Measurements from ENCODE around the gene DGKG.

Gene DGKG

DNA sequence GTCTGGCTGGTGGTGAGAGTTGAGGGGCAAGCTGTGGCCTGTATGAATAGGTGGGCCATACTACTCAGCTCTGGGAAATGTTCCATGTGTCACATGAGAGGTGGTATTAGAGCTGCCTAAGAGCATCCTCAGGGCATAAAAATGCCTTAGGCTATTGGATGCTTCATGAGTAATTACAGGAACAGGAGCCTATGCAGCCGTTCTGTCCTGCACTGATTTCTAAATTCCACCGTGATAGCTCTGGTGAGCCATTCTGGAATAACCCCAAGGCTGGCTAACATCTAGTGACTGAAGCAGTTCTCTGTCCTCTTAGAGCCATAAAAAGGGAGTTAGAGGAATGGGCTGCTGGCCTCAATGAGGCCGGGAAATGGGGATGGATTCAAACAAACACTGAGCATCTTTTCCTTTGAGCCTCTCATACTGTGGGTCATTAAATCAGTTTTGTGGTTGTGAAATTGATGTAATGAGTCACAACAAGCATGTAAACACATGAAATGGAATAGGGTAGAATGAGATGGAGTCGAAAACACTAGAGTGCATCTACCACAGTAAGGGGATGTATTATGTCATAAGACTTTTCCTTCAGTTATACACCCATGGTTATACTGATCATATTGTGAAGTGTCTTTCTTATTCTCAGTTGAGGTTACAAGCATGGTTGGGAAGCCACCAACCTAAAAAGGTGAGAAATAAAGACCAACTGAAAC, 41.0 kb downstream of the DGKG start:
- Histone ChIP-seq H3K36me3 (ENCODE audit: control insufficient read depth in 1 of 2, insufficient read depth in 2 of 2, low read length in 2 of 2) (no peaks in the 10 kb centered on the region), H3K4me1 (ENCODE audit: control insufficient read depth in 1 of 2, insufficient read depth in 2 of 2, low read length in 2 of 2) (no peaks in the 10 kb centered on the region), H3K27me3 (ENCODE audit: control insufficient read depth in 1 of 2, insufficient read depth in 2 of 2, low read length in 2 of 2) (no peaks in the 10 kb centered on the region), H3K9ac (ENCODE audit: low read depth in 1 of 2, low read length in 2 of 2) (no peak overlapping the region), H3K4me3 (ENCODE audit: low read depth in 1 of 2, low read length in 2 of 2) (no peak overlapping the region), H3K9me3 (ENCODE audit: control insufficient read depth in 1 of 2, low read length in 2 of 2) (no peaks in the 10 kb centered on the region), H3K27ac (ENCODE audit: low read depth, low read length) (no peak overlapping the region)

DNA sequence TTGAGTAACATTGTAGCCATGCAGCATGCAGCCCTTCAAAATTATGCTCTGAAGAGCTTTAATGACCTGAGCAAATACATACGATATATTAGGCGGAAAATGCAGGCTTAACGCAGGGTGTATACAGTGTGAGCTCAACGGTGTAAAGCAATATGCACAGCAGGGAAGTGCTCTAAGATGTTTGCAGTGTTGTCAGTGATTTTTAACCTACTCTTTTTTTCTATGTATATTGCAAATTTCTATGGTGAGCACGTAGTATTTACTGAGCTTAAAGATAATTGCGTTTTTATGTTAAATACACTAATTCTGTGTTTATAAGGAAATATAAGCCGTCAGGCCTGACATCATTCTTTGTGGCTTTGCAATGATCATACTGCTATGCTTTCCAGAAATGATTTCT, 42.1 kb downstream of the DGKG start:
- no peaks in the 10 kb centered on the region for H3K36me3 ChIP-seq (ENCODE audit: control insufficient read depth in 1 of 2, insufficient read depth in 2 of 2, low read length in 2 of 2)
- no peak overlapping the region for H3K9ac ChIP-seq (ENCODE audit: low read depth in 1 of 2, low read length in 2 of 2)
- no peak overlapping the region for H3K4me3 ChIP-seq (ENCODE audit: low read depth in 1 of 2, low read length in 2 of 2)
- H3K4me1 ChIP-seq (ENCODE audit: control insufficient read depth in 1 of 2, insufficient read depth in 2 of 2, low read length in 2 of 2), result no peaks in the 10 kb centered on the region
- no peak overlapping the region for H3K27ac ChIP-seq (ENCODE audit: low read depth, low read length)
- no peaks in the 10 kb centered on the region for H3K27me3 ChIP-seq (ENCODE audit: control insufficient read depth in 1 of 2, insufficient read depth in 2 of 2, low read length in 2 of 2)
- no peaks in the 10 kb centered on the region for H3K9me3 ChIP-seq (ENCODE audit: control insufficient read depth in 1 of 2, low read length in 2 of 2)

DNA sequence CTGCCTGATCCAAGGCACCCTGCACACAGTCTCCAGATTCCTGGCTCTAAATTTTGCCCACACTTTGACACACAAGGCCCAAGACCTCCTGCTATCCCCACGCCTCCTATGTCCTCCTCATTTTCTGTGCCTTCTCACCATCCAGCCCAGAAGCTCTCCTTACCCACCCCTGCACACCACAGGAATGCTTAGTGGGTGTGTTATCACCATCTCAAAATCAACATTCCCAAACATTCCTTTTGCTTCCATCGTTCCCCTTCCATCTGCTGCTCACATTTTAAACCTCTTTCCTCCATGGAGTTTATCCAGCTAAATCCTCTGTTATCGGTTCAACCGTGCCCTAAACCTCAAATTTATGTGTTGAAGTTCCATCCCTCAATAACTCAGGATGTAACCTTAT, 43.9 kb downstream of the DGKG start:
- Histone ChIP-seq H3K9me3 (ENCODE audit: control insufficient read depth in 1 of 2, low read length in 2 of 2) (no peaks in the 10 kb centered on the region), H3K27ac (ENCODE audit: low read depth, low read length) (no peak overlapping the region), H3K9ac (ENCODE audit: low read depth in 1 of 2, low read length in 2 of 2) (no peak overlapping the region), H3K4me3 (ENCODE audit: low read depth in 1 of 2, low read length in 2 of 2) (no peak overlapping the region), H3K4me1 (ENCODE audit: control insufficient read depth in 1 of 2, insufficient read depth in 2 of 2, low read length in 2 of 2) (no peaks in the 10 kb centered on the region), H3K27me3 (ENCODE audit: control insufficient read depth in 1 of 2, insufficient read depth in 2 of 2, low read length in 2 of 2) (no peaks in the 10 kb centered on the region), H3K36me3 (ENCODE audit: control insufficient read depth in 1 of 2, insufficient read depth in 2 of 2, low read length in 2 of 2) (no peaks in the 10 kb centered on the region)

DNA sequence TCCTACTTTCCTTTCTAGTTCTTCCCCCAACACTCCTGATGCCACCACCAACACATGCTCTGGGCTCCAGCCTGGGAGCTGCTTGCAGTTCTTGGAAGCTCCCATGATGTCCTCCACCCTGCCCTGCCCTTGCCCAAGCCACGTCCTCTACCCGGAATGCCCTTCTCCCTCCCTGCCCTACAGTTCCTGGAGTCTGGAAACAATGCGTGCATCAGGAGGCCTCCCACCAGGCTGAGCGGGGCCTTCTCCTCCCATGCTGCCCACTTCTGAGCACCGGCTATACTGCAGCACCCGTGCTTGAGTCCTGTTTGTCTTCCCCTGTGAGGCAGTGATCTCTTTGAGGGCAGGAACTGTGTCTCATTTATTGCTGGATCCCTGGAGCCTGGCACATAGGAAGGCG, 44.6 kb downstream of the DGKG start:
- Histone ChIP-seq H3K36me3 (ENCODE audit: control insufficient read depth in 1 of 2, insufficient read depth in 2 of 2, low read length in 2 of 2) (no peaks in the 10 kb centered on the region), H3K27me3 (ENCODE audit: control insufficient read depth in 1 of 2, insufficient read depth in 2 of 2, low read length in 2 of 2) (no peaks in the 10 kb centered on the region), H3K4me1 (ENCODE audit: control insufficient read depth in 1 of 2, insufficient read depth in 2 of 2, low read length in 2 of 2) (no peaks in the 10 kb centered on the region), H3K27ac (ENCODE audit: low read depth, low read length) (no peak overlapping the region), H3K9ac (ENCODE audit: low read depth in 1 of 2, low read length in 2 of 2) (no peak overlapping the region), H3K9me3 (ENCODE audit: control insufficient read depth in 1 of 2, low read length in 2 of 2) (no peaks in the 10 kb centered on the region), H3K4me3 (ENCODE audit: low read depth in 1 of 2, low read length in 2 of 2) (no peak overlapping the region)

DNA sequence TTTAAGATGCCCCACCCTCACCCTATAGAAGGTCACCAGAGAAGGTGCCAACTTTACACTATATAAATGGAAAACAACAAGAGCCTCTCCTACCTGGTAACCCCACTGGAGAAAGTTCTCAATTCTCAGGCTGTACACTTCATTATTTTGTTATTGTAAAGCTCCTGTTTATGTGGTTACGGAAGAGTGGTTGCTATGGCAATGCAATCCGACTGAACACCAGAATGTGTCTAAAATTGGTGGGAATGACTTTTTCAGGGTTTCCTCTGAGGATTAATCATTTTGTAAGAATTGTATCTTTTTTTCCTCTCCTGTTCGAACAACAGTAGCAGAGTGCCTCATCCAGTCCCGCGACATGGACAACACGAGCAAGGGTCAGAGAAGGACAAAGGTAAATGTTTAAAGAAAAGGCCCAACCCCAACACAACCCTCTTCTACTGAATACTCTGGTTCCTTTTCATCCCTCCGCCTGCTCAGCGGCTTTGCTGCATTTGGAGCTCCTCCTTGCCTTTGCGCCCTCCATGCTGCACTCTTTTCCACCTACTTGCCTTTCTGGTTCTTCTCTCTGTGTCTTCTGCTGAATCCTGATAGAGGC, 45.3 kb downstream of the DGKG start:
- no peaks in the 10 kb centered on the region for H3K9me3 ChIP-seq (ENCODE audit: control insufficient read depth in 1 of 2, low read length in 2 of 2)
- no peak overlapping the region for H3K4me3 ChIP-seq (ENCODE audit: low read depth in 1 of 2, low read length in 2 of 2)
- H3K27ac ChIP-seq (ENCODE audit: low read depth, low read length), result no peak overlapping the region
- no peak overlapping the region for H3K9ac ChIP-seq (ENCODE audit: low read depth in 1 of 2, low read length in 2 of 2)
- no peaks in the 10 kb centered on the region for H3K36me3 ChIP-seq (ENCODE audit: control insufficient read depth in 1 of 2, insufficient read depth in 2 of 2, low read length in 2 of 2)
- H3K4me1 ChIP-seq (ENCODE audit: control insufficient read depth in 1 of 2, insufficient read depth in 2 of 2, low read length in 2 of 2), result no peaks in the 10 kb centered on the region
- no peaks in the 10 kb centered on the region for H3K27me3 ChIP-seq (ENCODE audit: control insufficient read depth in 1 of 2, insufficient read depth in 2 of 2, low read length in 2 of 2)

DNA sequence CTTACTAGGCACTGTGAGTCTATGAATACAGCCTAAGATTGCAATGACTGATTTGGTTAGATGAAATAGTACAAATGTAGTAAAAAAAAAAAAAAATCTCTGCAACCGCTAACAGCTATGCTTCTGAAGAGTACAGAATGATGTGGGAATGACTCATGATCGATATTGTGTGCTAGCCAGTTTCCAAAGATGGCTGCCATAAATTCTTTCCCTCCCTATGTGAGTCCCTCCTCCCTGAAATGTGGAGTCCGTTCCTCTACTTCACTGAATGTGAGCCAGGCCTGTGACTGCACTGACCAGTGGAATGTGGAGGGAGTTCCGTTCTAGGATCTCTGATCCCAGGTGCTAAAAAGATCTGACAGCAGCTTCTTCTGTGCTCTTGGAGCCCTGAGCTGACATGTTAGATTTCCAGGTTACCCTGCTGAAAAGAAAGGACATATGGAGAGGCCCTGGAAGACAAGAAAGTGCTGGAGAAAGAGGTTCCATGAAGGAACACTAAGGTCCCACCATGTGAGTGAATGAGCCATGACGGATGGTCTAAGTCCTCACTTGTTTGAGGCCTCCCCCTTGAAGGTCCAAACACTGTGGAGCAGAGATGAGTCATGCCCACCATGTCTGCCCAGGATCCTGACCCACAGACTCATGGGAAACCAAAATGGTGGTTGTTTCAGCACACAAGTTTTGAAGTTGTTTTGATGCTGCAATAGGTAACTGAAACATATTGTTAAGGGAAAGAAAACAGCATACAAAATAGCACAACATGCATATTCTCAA, 46.3 kb downstream of the DGKG start:
- Histone ChIP-seq H3K4me1 (ENCODE audit: control insufficient read depth in 1 of 2, insufficient read depth in 2 of 2, low read length in 2 of 2) (no peaks in the 10 kb centered on the region), H3K27me3 (ENCODE audit: control insufficient read depth in 1 of 2, insufficient read depth in 2 of 2, low read length in 2 of 2) (no peaks in the 10 kb centered on the region), H3K4me3 (ENCODE audit: low read depth in 1 of 2, low read length in 2 of 2) (no peak overlapping the region), H3K9me3 (ENCODE audit: control insufficient read depth in 1 of 2, low read length in 2 of 2) (no peaks in the 10 kb centered on the region), H3K27ac (ENCODE audit: low read depth, low read length) (no peak overlapping the region), H3K9ac (ENCODE audit: low read depth in 1 of 2, low read length in 2 of 2) (no peak overlapping the region), H3K36me3 (ENCODE audit: control insufficient read depth in 1 of 2, insufficient read depth in 2 of 2, low read length in 2 of 2) (no peaks in the 10 kb centered on the region)

DNA sequence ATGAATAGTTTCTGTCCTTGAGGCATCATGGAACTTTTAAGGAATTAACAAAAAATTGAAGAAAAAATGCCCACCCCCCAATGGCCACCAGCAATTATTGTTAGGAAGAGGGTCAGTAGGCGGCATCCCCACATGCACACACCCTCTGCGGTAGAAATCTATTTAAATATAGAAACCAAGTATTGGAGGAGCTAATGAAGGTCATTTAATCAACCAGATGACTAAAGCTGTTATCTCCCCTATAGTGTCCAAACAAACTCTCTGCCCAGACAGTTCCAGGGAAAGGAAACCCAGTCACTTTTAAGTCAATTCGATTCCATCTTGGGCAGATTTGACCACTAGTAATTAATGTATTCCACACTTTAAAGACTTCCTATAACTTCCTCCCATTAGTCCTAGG, 47.1 kb downstream of the DGKG start:
- H3K9ac ChIP-seq (ENCODE audit: low read depth in 1 of 2, low read length in 2 of 2), result no peak overlapping the region

DNA sequence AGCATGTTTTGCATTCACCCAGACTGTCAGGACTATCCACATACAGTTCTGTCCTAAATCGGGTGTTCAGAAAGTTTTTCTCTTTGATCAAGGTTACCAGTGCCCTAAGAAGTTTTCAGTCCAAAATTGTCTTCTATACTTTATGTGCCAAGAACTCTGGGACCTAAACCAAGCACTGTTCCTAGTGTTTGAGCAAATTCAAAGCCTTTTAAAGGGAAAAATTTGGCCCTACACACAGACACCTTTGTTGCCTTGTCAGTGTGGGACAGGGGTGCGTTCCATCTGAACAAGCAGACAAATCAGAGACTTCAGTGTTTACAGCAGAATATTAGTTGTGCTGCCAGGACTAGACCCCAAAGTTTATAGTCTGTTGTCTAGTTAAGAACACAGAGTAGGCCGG, 50.6 kb downstream of the DGKG start:
- Histone ChIP-seq H3K9ac (ENCODE audit: low read depth in 1 of 2, low read length in 2 of 2) (no peak overlapping the region), H3K27me3 (ENCODE audit: control insufficient read depth in 1 of 2, insufficient read depth in 2 of 2, low read length in 2 of 2) (no peaks in the 10 kb centered on the region), H3K9me3 (ENCODE audit: control insufficient read depth in 1 of 2, low read length in 2 of 2) (no peaks in the 10 kb centered on the region), H3K36me3 (ENCODE audit: control insufficient read depth in 1 of 2, insufficient read depth in 2 of 2, low read length in 2 of 2) (no peaks in the 10 kb centered on the region), H3K4me3 (ENCODE audit: low read depth in 1 of 2, low read length in 2 of 2) (no peak overlapping the region), H3K27ac (ENCODE audit: low read depth, low read length) (no peak overlapping the region), H3K4me1 (ENCODE audit: control insufficient read depth in 1 of 2, insufficient read depth in 2 of 2, low read length in 2 of 2) (no peaks in the 10 kb centered on the region)

More for the DNA sequence above, 47.1 kb downstream of the DGKG start:
- no peaks in the 10 kb centered on the region for H3K27me3 ChIP-seq (ENCODE audit: control insufficient read depth in 1 of 2, insufficient read depth in 2 of 2, low read length in 2 of 2)
- H3K4me1 ChIP-seq (ENCODE audit: control insufficient read depth in 1 of 2, insufficient read depth in 2 of 2, low read length in 2 of 2), result no peaks in the 10 kb centered on the region
- no peak overlapping the region for H3K4me3 ChIP-seq (ENCODE audit: low read depth in 1 of 2, low read length in 2 of 2)
- H3K9me3 ChIP-seq (ENCODE audit: control insufficient read depth in 1 of 2, low read length in 2 of 2), result no peaks in the 10 kb centered on the region
- H3K27ac ChIP-seq (ENCODE audit: low read depth, low read length), result no peak overlapping the region
- no peaks in the 10 kb centered on the region for H3K36me3 ChIP-seq (ENCODE audit: control insufficient read depth in 1 of 2, insufficient read depth in 2 of 2, low read length in 2 of 2)

DNA sequence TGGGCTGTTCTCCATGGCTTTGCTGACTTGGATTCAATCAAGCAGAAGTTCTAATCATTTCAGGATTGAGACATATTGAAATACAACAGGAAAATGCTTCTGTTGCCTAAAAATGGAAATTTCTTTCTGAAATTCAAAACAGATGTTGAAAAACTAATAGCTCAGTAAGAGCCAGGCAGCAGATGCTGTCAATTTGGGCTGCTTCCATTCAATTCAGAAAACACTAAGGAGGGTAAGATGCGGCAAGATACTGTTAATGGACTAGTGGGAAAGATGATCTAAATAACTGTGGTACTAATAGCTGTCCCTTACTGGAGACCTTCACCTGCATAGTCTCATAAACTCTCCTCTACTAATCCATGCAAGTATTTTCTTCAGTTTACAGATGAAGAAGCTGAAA, 53.5 kb downstream of the DGKG start:
- Histone ChIP-seq H3K4me1 (ENCODE audit: control insufficient read depth in 1 of 2, insufficient read depth in 2 of 2, low read length in 2 of 2) (no peaks in the 10 kb centered on the region), H3K4me3 (ENCODE audit: low read depth in 1 of 2, low read length in 2 of 2) (no peak overlapping the region), H3K27ac (ENCODE audit: low read depth, low read length) (no peak overlapping the region), H3K9me3 (ENCODE audit: control insufficient read depth in 1 of 2, low read length in 2 of 2) (no peaks in the 10 kb centered on the region), H3K9ac (ENCODE audit: low read depth in 1 of 2, low read length in 2 of 2) (no peak overlapping the region), H3K36me3 (ENCODE audit: control insufficient read depth in 1 of 2, insufficient read depth in 2 of 2, low read length in 2 of 2) (no peaks in the 10 kb centered on the region), H3K27me3 (ENCODE audit: control insufficient read depth in 1 of 2, insufficient read depth in 2 of 2, low read length in 2 of 2) (peaks cover 0 to 12% of the 10 kb centered on the region in 2 donors)

DNA sequence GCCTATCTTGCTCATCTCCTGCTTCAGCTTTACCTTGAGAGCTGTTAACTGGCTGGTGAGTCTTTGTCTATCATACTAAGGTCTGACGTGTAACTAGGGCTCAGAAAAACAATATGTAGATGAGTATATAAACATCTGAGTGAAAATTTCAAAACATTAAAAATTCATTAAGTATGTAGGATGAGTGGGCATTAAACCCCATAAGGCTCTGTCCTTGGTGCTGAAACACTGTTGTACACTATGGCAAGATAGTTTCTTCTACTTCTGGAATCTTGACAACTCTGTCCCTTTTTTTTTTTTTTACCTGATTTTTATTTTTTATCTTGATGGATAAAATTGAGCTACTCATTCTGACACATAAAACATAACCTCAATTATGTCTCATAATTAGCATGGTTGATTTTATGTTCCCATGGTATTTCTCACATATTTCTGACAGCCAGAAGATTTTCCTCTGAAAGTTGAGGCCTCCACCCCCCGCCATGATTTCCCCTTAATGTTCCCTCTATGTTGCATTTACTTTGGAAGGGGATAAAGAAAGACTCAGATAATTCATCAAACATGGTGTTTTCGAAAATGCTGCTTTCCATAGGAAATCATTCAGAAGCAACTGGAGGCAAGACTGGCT, 54.3 kb downstream of the DGKG start:
- Histone ChIP-seq H3K4me1 (ENCODE audit: control insufficient read depth in 1 of 2, insufficient read depth in 2 of 2, low read length in 2 of 2) (no peaks in the 10 kb centered on the region), H3K27ac (ENCODE audit: low read depth, low read length) (no peak overlapping the region), H3K9me3 (ENCODE audit: control insufficient read depth in 1 of 2, low read length in 2 of 2) (no peaks in the 10 kb centered on the region), H3K27me3 (ENCODE audit: control insufficient read depth in 1 of 2, insufficient read depth in 2 of 2, low read length in 2 of 2) (peaks cover 0 to 14% of the 10 kb centered on the region in 2 donors), H3K36me3 (ENCODE audit: control insufficient read depth in 1 of 2, insufficient read depth in 2 of 2, low read length in 2 of 2) (no peaks in the 10 kb centered on the region), H3K4me3 (ENCODE audit: low read depth in 1 of 2, low read length in 2 of 2) (no peak overlapping the region), H3K9ac (ENCODE audit: low read depth in 1 of 2, low read length in 2 of 2) (no peak overlapping the region)
